Measurements from ENCODE around the gene ZNF326.

GRCh38 chr1:89974696-89975470 lies 20.0 kb upstream of the ZNF326 start:
- TF ChIP-seq POLR2AphosphoS5 (IDR thresholded peaks at IDR 0.05) = no peak
- no peak for TF ChIP-seq CTCF (IDR thresholded peaks at IDR 0.05)
- TF ChIP-seq POLR2A (IDR thresholded peaks at IDR 0.05) = no peak

All from suprapubic skin (tissue), 4 donors.